H9 (cell line): ENCODE results near the gene ALOX15B. TPM values are rescaled to one million over a fixed set of nuclear protein-coding genes. Genes with fewer than 3 reads are reported as not detected.
A peak's percentile ranks its signal among the peaks of the same experiment; 100 is the strongest.

Experiments used
- DNase-seq: peaks from one replicate; pipeline ENCODE4 v3.0.0-alpha.2; 2017
- H2AFZ ChIP-seq: one replicate; pipeline ENCODE4 v1.6.1; 2013; ENCODE audit warnings: mild to moderate bottlenecking, low read length, control low read depth, moderate library complexity
- H2AK5ac ChIP-seq: 2 replicates; pipeline ENCODE4 v1.6.1; 2013; ENCODE audit warnings: low read length, control low read depth, mixed read lengths; ENCODE audit not compliant: insufficient read length
- H2BK120ac ChIP-seq: one replicate; pipeline ENCODE4 v1.6.1; 2013; ENCODE audit warnings: low read depth, mild to moderate bottlenecking, low read length, control low read depth, inconsistent platforms; ENCODE audit not compliant: poor library complexity, severe bottlenecking
- H2BK12ac ChIP-seq: 2 replicates; pipeline ENCODE4 v1.6.1; 2013; ENCODE audit warnings: low read length, control low read depth, mixed read lengths, low read depth; ENCODE audit not compliant: insufficient read length
- H2BK15ac ChIP-seq: 2 replicates; pipeline ENCODE4 v1.6.1; 2013; ENCODE audit warnings: low read depth, low read length, control low read depth
- H2BK20ac ChIP-seq: one replicate; pipeline ENCODE4 v1.6.1; 2013; ENCODE audit warnings: low read depth, mild to moderate bottlenecking, low read length, control low read depth, inconsistent platforms; ENCODE audit not compliant: poor library complexity, severe bottlenecking
- H2BK5ac ChIP-seq: 2 replicates; pipeline ENCODE4 v1.6.1; 2013; ENCODE audit warnings: low read length, control low read depth, mixed read lengths; ENCODE audit not compliant: insufficient read length
- H3K14ac ChIP-seq: 2 replicates; pipeline ENCODE4 v1.6.1; 2013; ENCODE audit warnings: low read length, control low read depth; ENCODE audit not compliant: insufficient read depth
- H3K18ac ChIP-seq: 2 replicates; pipeline ENCODE4 v1.6.1; 2013; ENCODE audit warnings: low read depth, mild to moderate bottlenecking, mixed read lengths, low read length, control low read depth; ENCODE audit not compliant: insufficient read length
- H3K23ac ChIP-seq: 2 replicates; pipeline ENCODE4 v1.6.1; 2013; ENCODE audit warnings: low read length, control low read depth, mixed read lengths, low read depth; ENCODE audit not compliant: insufficient read length
- H3K23me2 ChIP-seq: 2 replicates; pipeline ENCODE4 v1.6.1; 2013; ENCODE audit warnings: low read depth, mild to moderate bottlenecking, mixed read lengths, low read length, control low read depth; ENCODE audit not compliant: insufficient read length, poor library complexity, severe bottlenecking
- H3K27ac ChIP-seq: 2 replicates; pipeline ENCODE4 v1.5.1; 2013; ENCODE audit warnings: low read length, control low read depth, mixed read lengths, low read depth; ENCODE audit not compliant: insufficient read length
- H3K27me3 ChIP-seq: 2 replicates; pipeline ENCODE4 v1.6.1; 2013; ENCODE audit warnings: low read length, control low read depth, inconsistent platforms; ENCODE audit not compliant: insufficient read depth
- H3K4ac ChIP-seq: 2 replicates; pipeline ENCODE4 v1.6.1; 2013; ENCODE audit warnings: low read depth, mild to moderate bottlenecking, control low read depth, inconsistent platforms, low read length, moderate library complexity
- H3K4me1 ChIP-seq: 2 replicates; pipeline ENCODE4 v1.6.1; 2013; ENCODE audit warnings: low read length, control low read depth, inconsistent platforms; ENCODE audit not compliant: insufficient read depth
- H3K4me2 ChIP-seq: 2 replicates; pipeline ENCODE4 v1.6.1; 2013; ENCODE audit warnings: low read length, control low read depth, mixed read lengths; ENCODE audit not compliant: insufficient read length, insufficient read depth
- H3K56ac ChIP-seq: 2 replicates; pipeline ENCODE4 v1.6.1; 2013; ENCODE audit warnings: low read depth, mild to moderate bottlenecking, mixed read lengths, low read length, control low read depth; ENCODE audit not compliant: insufficient read length
- H3K79me1 ChIP-seq: 2 replicates; pipeline ENCODE4 v1.6.1; 2013; ENCODE audit warnings: low read depth, mild to moderate bottlenecking, moderate library complexity, low read length, control low read depth, inconsistent platforms; ENCODE audit not compliant: insufficient read depth, poor library complexity, severe bottlenecking
- H3K79me2 ChIP-seq: 2 replicates; pipeline ENCODE4 v1.6.1; 2013; ENCODE audit warnings: low read length, control low read depth, inconsistent platforms; ENCODE audit not compliant: insufficient read depth
- H3K9ac ChIP-seq: 2 replicates; pipeline ENCODE4 v1.6.1; 2013; ENCODE audit warnings: low read length, control low read depth, mixed read lengths; ENCODE audit not compliant: insufficient read length; ENCODE audit errors: extremely low read depth
- H3K9me3 ChIP-seq: one replicate; pipeline ENCODE4 v1.6.1; 2013; ENCODE audit warnings: low read depth, low read length, inconsistent platforms; ENCODE audit not compliant: control insufficient read depth
- H3T11ph ChIP-seq: one replicate; pipeline ENCODE4 v1.6.1; 2013; ENCODE audit warnings: mild to moderate bottlenecking, low read length, control low read depth, inconsistent platforms
- H4K20me1 ChIP-seq: one replicate; pipeline ENCODE4 v1.6.1; 2013; ENCODE audit not compliant: control insufficient read depth, insufficient read length, insufficient read depth
- H4K5ac ChIP-seq: 2 replicates; pipeline ENCODE4 v1.6.1; 2013; ENCODE audit warnings: low read depth, mild to moderate bottlenecking, mixed read lengths, low read length, control low read depth; ENCODE audit not compliant: insufficient read length
- H4K8ac ChIP-seq: replicated peaks from 2 replicates; pipeline ENCODE4 v1.6.1; 2013; ENCODE audit warnings: low read length, control low read depth, mixed read lengths, low read depth; ENCODE audit not compliant: insufficient read length
- H4K91ac ChIP-seq: 2 replicates; pipeline ENCODE4 v1.6.1; 2013; ENCODE audit warnings: low read depth, mild to moderate bottlenecking, moderate library complexity, mixed read lengths, low read length, control low read depth; ENCODE audit not compliant: insufficient read length
- H3K27ac Mint-ChIP-seq, 3 experiments: 2 replicates in 2 of 3; 3 replicates in 1 of 3; pipeline ENCODE4 v1.8.0; 2020 to 2021; ENCODE audit warnings: mixed read lengths in 3 of 3, mild to moderate bottlenecking in 1 of 3, moderate library complexity in 1 of 3
- H3K27me3 Mint-ChIP-seq: 2 replicates; pipeline ENCODE4 v1.8.0; 2021; ENCODE audit warnings: low read depth, mild to moderate bottlenecking, moderate library complexity, mixed read lengths
- H3K36me3 Mint-ChIP-seq, 3 experiments: 2 replicates in 2 of 3; 3 replicates in 1 of 3; pipeline ENCODE4 v1.8.0; 2020 to 2021; ENCODE audit warnings: low read depth in 3 of 3, mixed read lengths in 3 of 3; ENCODE audit not compliant: insufficient read depth in 1 of 3
- H3K4me1 Mint-ChIP-seq, 2 experiments: 2 replicates each; pipeline ENCODE4 v1.8.0; 2020; ENCODE audit warnings: mixed read lengths in 2 of 2
- H3K4me3 Mint-ChIP-seq, 2 experiments: 2 replicates in 1 of 2; 3 replicates in 1 of 2; pipeline ENCODE4 v1.8.0; 2020 to 2021; ENCODE audit warnings: mild to moderate bottlenecking in 2 of 2, mixed read lengths in 2 of 2, moderate library complexity in 1 of 2
- H3K9me3 Mint-ChIP-seq, 2 experiments: 2 replicates in 1 of 2; 3 replicates in 1 of 2; pipeline ENCODE4 v1.8.0; 2020; ENCODE audit warnings: mild to moderate bottlenecking in 2 of 2, mixed read lengths in 2 of 2, moderate library complexity in 1 of 2
- WGBS: extraction: QIAGEN DNeasy Blood & Tissue Kit; methylation state at CpG from one replicate; pipeline ENCODE4 v1.1.7; 2013; ENCODE audit warnings: missing lambda C conversion rate, low lambda C conversion rate, mixed read lengths; ENCODE audit not compliant: insufficient read length; ENCODE audit errors: extremely low coverage; 5-methylcytosine and 5-hydroxymethylcytosine counted together
- total RNA-seq: library from RNA; stranded (reverse); gene quantifications from 2 replicates; pipeline ENCODE4 v1.2.1, GENCODE V29; 2021
- TF ChIP-seq, protein P1 (sequence below): fragments of 200-600 bp; sonication (generic); conservative IDR thresholded peaks from 3 replicates; pipeline ENCODE4 v1.8.0; 2021; ENCODE audit warnings: antibody characterized with exemption, mild to moderate bottlenecking

Gene ALOX15B
- total RNA-seq, 1 experiment from 2014 or later: not detected

GRCh38 chr17:8016632-8017424 is 22.0 kb upstream of the ALOX15B start:
- Histone ChIP-seq H3K56ac (no peak overlapping the region), H3K4ac (no peak overlapping the region), H3K4me1 (no peaks in the 10 kb centered on the region; the same call in 1 of the 2 replicates), H2BK15ac (no peak overlapping the region), H2AFZ (peak overlapping the region; percentile 71), H3K79me1 (no peaks in the 10 kb centered on the region), H3K27me3 (no peaks in the 10 kb centered on the region; the same call in 1 of the 2 replicates), H3K23ac (no peak overlapping the region), H4K8ac (no peak overlapping the region), H2BK5ac (no peak overlapping the region), H3K14ac (no peak overlapping the region), H3T11ph (no peak overlapping the region), H3K9me3 (no peaks in the 10 kb centered on the region), H3K9ac (no peak overlapping the region), H4K91ac (no peak overlapping the region), H3K18ac (no peak overlapping the region), H2BK120ac (no peak overlapping the region), H3K23me2 (peaks cover 11% of the 10 kb centered on the region), H3K79me2 (no peaks in the 10 kb centered on the region), H3K27ac (no peak overlapping the region), H3K4me2 (peak overlapping the region; percentile 75), H4K20me1 (no peaks in the 10 kb centered on the region), H2BK12ac (no peak overlapping the region), H4K5ac (no peak overlapping the region), H2AK5ac (no peak overlapping the region), H2BK20ac (no peak overlapping the region)
- Mint-ChIP-seq H3K4me1 (peaks cover 6 to 16% of the 10 kb centered on the region in 2 experiments), H3K36me3 (peaks cover 0 to 1% (median 0%) of the 10 kb centered on the region in 3 experiments; a peak in 2 of 7 replicates), H3K27me3 (peaks cover 35% of the 10 kb centered on the region), H3K9me3 (no peaks in the 10 kb centered on the region; a peak in 1 of 5 replicates), H3K27ac (no peak overlapping the region; a peak in 1 of 7 replicates), H3K4me3 (peak overlapping the region; percentile 73 to 84)
- TF ChIP-seq, protein P1, sequence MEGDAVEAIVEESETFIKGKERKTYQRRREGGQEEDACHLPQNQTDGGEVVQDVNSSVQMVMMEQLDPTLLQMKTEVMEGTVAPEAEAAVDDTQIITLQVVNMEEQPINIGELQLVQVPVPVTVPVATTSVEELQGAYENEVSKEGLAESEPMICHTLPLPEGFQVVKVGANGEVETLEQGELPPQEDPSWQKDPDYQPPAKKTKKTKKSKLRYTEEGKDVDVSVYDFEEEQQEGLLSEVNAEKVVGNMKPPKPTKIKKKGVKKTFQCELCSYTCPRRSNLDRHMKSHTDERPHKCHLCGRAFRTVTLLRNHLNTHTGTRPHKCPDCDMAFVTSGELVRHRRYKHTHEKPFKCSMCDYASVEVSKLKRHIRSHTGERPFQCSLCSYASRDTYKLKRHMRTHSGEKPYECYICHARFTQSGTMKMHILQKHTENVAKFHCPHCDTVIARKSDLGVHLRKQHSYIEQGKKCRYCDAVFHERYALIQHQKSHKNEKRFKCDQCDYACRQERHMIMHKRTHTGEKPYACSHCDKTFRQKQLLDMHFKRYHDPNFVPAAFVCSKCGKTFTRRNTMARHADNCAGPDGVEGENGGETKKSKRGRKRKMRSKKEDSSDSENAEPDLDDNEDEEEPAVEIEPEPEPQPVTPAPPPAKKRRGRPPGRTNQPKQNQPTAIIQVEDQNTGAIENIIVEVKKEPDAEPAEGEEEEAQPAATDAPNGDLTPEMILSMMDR: peak; percentile 91
- peak; percentile 92 for DNase-seq
- WGBS: no CpG with 5 or more reads among the region's 12 CpGs
